WTC11 (cell line): ENCODE measurements around the gene TIMP2. TPM values are rescaled to one million over a fixed set of nuclear protein-coding genes. Genes with fewer than 3 reads are reported as not detected.

Experiments used
- ATAC-seq: fragments of 200-7000 bp; cut with Tn5 transposase; 2 replicates; pipeline ENCODE4 v1.10.0; 2021; ENCODE audit warnings: mild to moderate bottlenecking, moderate library complexity
- CTCF ChIA-PET: fragments of 300-600 bp; sonication (Branson Sonifier 250); formaldehyde crosslinking; loops from one replicate; lab custom pipeline; 2021; ENCODE audit warnings: antibody characterized with exemption; lab: Charles Lee
- POLR2A ChIA-PET: fragments of 350-600 bp; sonication (Branson Sonifier 250); formaldehyde crosslinking; loops from one replicate; lab custom pipeline; 2021; ENCODE audit warnings: antibody characterized with exemption; lab: Charles Lee
- DNase-seq: peaks from one replicate; pipeline ENCODE4 v3.0.0; 2021; ENCODE audit warnings: low spot score
- H3K27ac Mint-ChIP-seq: 2 replicates; pipeline ENCODE4 v1.8.0; 2021; ENCODE audit warnings: mixed read lengths
- H3K27me3 Mint-ChIP-seq: 2 replicates; pipeline ENCODE4 v1.8.0; 2021; ENCODE audit warnings: low read depth, mild to moderate bottlenecking, moderate library complexity, mixed read lengths
- H3K36me3 Mint-ChIP-seq: 2 replicates; pipeline ENCODE4 v1.8.0; 2021; ENCODE audit warnings: mixed read lengths
- H3K4me1 Mint-ChIP-seq: 2 replicates; pipeline ENCODE4 v1.8.0; 2022; ENCODE audit warnings: mixed read lengths
- H3K4me3 Mint-ChIP-seq: 2 replicates; pipeline ENCODE4 v1.8.0; 2021; ENCODE audit warnings: mild to moderate bottlenecking, moderate library complexity, mixed read lengths
- H3K9me3 Mint-ChIP-seq: 2 replicates; pipeline ENCODE4 v1.8.0; 2021; ENCODE audit warnings: mixed read lengths
- ATF1 ChIP-seq: sonication (generic); formaldehyde crosslinking; IDR thresholded peaks from 2 replicates; pipeline ENCODE4 v1.8.1; 2023; ENCODE audit warnings: mild to moderate bottlenecking, moderate library complexity, missing genetic modification reagents
- CTCF ChIP-seq: fragments of 200-600 bp; IDR thresholded peaks from 2 replicates; pipeline ENCODE4 v1.8.0; 2022; ENCODE audit warnings: antibody characterized with exemption
- FOXJ3 ChIP-seq: sonication (generic); formaldehyde crosslinking; IDR thresholded peaks from 2 replicates; pipeline ENCODE4 v1.9.0; 2021; ENCODE audit warnings: missing genetic modification reagents, mild to moderate bottlenecking, borderline replicate concordance
- FOXP1 ChIP-seq: sonication (generic); formaldehyde crosslinking; IDR thresholded peaks from 2 replicates; pipeline ENCODE4 v1.8.0; 2022; ENCODE audit warnings: missing genetic modification reagents, mild to moderate bottlenecking, moderate library complexity, borderline replicate concordance
- IRF1 ChIP-seq: sonication (generic); formaldehyde crosslinking; IDR thresholded peaks from 2 replicates; pipeline ENCODE4 v1.8.0; 2023; ENCODE audit warnings: missing genetic modification reagents
- RELA ChIP-seq: sonication (generic); formaldehyde crosslinking; IDR thresholded peaks from 2 replicates; pipeline ENCODE4 v1.8.1; 2022; ENCODE audit warnings: missing genetic modification reagents, mild to moderate bottlenecking, borderline replicate concordance
- TEAD4 ChIP-seq: sonication (generic); formaldehyde crosslinking; IDR thresholded peaks from 2 replicates; pipeline ENCODE4 v1.8.0; 2022; ENCODE audit warnings: mild to moderate bottlenecking, missing genetic modification reagents
- ZNF263 ChIP-seq: sonication (generic); formaldehyde crosslinking; IDR thresholded peaks from 2 replicates; pipeline ENCODE4 v1.8.1; 2022; ENCODE audit warnings: low read depth, mild to moderate bottlenecking, moderate library complexity, missing genetic modification reagents
- ZNF396 ChIP-seq: fragments of 250-450 bp; sonication (Bioruptor Pico); IDR thresholded peaks from 2 replicates; pipeline ENCODE4 v1.8.0; 2021; ENCODE audit warnings: mild to moderate bottlenecking, moderate library complexity, borderline replicate concordance
- ZNF416 ChIP-seq: fragments of 250-450 bp; sonication (Bioruptor Pico); IDR thresholded peaks from 2 replicates; pipeline ENCODE4 v1.9.0; 2021; ENCODE audit warnings: mild to moderate bottlenecking, inconsistent platforms
- total RNA-seq: library from RNA; stranded (reverse); gene quantifications from 3 replicates; pipeline ENCODE4 v1.2.3, GENCODE V29; 2021
- TF ChIP-seq, protein P1 (sequence below): sonication (generic); formaldehyde crosslinking; IDR thresholded peaks from 2 replicates; pipeline ENCODE4 v1.8.1; 2023; ENCODE audit warnings: mild to moderate bottlenecking, missing genetic modification reagents
- TF ChIP-seq, protein P2 (sequence below): sonication (generic); formaldehyde crosslinking; IDR thresholded peaks from 2 replicates; pipeline ENCODE4 v1.8.1; 2022; ENCODE audit warnings: low read depth, missing genetic modification reagents, borderline replicate concordance
- TF ChIP-seq, protein P3 (sequence below): sonication (generic); formaldehyde crosslinking; IDR thresholded peaks from 2 replicates; pipeline ENCODE4 v1.8.1; 2022; ENCODE audit warnings: missing genetic modification reagents, borderline replicate concordance
- TF ChIP-seq, protein P4 (sequence below): sonication (generic); formaldehyde crosslinking; IDR thresholded peaks from 2 replicates; pipeline ENCODE4 v1.8.0; 2022; ENCODE audit warnings: mild to moderate bottlenecking, missing genetic modification reagents
- TF ChIP-seq, protein P5 (sequence below): fragments of 250-450 bp; sonication (Bioruptor Pico); IDR thresholded peaks from 2 replicates; pipeline ENCODE4 v1.9.0; 2021; ENCODE audit warnings: mild to moderate bottlenecking

Gene TIMP2
- total RNA-seq, 1 experiment from 2014 or later = 37.1 TPM

DNA sequence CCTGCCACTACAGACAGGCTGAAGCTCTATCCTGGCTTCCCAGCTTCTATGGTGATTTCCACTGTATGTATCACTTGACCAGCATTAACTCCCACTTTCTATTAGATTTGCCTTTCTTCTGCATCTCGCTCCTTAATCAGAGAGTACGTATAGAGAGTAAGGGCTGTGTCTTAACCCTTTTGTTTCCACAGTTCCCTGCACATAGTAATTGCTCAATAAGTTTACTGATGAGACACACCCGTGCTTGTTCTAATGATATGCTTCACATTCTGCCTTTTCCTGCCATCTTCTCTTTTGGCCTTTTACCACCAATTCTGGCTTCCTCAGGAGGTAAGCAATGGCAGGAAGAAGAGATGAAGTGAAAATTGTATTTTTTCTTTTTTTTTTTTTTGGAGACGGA, 64.0 kb downstream of the TIMP2 start:
- no peak overlapping the region for H3K4me3 Mint-ChIP-seq
- no peaks in the 10 kb centered on the region for H3K4me1 Mint-ChIP-seq
- H3K27me3 Mint-ChIP-seq = no peaks in the 10 kb centered on the region
- no peak overlapping the region for H3K27ac Mint-ChIP-seq
- no peak for DNase-seq
- ChIA-PET CTCF (interaction anchor here (0.6 to 1.2 kb wide), 2 partner anchors 9 to 450 kb away, joined by 4 to 5 read pairs; no protein-coding TSS in a partner anchor), POLR2A (no interaction called here)
- ATAC-seq = no peak
- H3K36me3 Mint-ChIP-seq = peaks cover 4% of the 10 kb centered on the region; the same call in 1 of the 2 replicates
- H3K9me3 Mint-ChIP-seq = no peaks in the 10 kb centered on the region
- TF ChIP-seq, protein P1, sequence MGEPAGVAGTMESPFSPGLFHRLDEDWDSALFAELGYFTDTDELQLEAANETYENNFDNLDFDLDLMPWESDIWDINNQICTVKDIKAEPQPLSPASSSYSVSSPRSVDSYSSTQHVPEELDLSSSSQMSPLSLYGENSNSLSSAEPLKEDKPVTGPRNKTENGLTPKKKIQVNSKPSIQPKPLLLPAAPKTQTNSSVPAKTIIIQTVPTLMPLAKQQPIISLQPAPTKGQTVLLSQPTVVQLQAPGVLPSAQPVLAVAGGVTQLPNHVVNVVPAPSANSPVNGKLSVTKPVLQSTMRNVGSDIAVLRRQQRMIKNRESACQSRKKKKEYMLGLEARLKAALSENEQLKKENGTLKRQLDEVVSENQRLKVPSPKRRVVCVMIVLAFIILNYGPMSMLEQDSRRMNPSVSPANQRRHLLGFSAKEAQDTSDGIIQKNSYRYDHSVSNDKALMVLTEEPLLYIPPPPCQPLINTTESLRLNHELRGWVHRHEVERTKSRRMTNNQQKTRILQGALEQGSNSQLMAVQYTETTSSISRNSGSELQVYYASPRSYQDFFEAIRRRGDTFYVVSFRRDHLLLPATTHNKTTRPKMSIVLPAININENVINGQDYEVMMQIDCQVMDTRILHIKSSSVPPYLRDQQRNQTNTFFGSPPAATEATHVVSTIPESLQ = no peak
- TF ChIP-seq IRF1 (CRISPR knock-in tag) (no peak), FOXP1 (no peak), CTCF (no peak)
- TF ChIP-seq, protein P2, sequence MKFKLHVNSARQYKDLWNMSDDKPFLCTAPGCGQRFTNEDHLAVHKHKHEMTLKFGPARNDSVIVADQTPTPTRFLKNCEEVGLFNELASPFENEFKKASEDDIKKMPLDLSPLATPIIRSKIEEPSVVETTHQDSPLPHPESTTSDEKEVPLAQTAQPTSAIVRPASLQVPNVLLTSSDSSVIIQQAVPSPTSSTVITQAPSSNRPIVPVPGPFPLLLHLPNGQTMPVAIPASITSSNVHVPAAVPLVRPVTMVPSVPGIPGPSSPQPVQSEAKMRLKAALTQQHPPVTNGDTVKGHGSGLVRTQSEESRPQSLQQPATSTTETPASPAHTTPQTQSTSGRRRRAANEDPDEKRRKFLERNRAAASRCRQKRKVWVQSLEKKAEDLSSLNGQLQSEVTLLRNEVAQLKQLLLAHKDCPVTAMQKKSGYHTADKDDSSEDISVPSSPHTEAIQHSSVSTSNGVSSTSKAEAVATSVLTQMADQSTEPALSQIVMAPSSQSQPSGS = no peak

GRCh38 chr17:78859051-78859450, 66.1 kb downstream of the TIMP2 start:
- ATAC-seq (no peak), DNase-seq (no peak)
- no peaks in the 10 kb centered on the region for H3K4me1 Mint-ChIP-seq
- ChIA-PET CTCF (interaction anchor here (0.9 kb wide), 1 partner anchor 15 kb away, joined by 3 read pairs; no protein-coding TSS in a partner anchor), POLR2A (no interaction called here)
- H3K36me3 Mint-ChIP-seq = peaks cover 4% of the 10 kb centered on the region; the same call in 1 of the 2 replicates
- H3K27ac Mint-ChIP-seq = no peak overlapping the region
- H3K4me3 Mint-ChIP-seq = no peak overlapping the region
- H3K9me3 Mint-ChIP-seq = no peaks in the 10 kb centered on the region
- no peaks in the 10 kb centered on the region for H3K27me3 Mint-ChIP-seq
- TF ChIP-seq ZNF396 (CRISPR knock-in tag) (no peak), RELA (CRISPR knock-in tag) (no peak), ATF1 (CRISPR knock-in tag) (no peak), TEAD4 (CRISPR knock-in tag) (no peak), ZNF263 (CRISPR knock-in tag) (no peak)
- TF ChIP-seq, protein P3, sequence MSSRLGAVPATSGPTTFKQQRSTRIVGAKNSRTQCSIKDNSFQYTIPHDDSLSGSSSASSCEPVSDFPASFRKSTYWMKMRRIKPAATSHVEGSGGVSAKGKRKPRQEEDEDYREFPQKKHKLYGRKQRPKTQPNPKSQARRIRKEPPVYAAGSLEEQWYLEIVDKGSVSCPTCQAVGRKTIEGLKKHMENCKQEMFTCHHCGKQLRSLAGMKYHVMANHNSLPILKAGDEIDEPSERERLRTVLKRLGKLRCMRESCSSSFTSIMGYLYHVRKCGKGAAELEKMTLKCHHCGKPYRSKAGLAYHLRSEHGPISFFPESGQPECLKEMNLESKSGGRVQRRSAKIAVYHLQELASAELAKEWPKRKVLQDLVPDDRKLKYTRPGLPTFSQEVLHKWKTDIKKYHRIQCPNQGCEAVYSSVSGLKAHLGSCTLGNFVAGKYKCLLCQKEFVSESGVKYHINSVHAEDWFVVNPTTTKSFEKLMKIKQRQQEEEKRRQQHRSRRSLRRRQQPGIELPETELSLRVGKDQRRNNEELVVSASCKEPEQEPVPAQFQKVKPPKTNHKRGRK (CRISPR knock-in tag) = no peak
- TF ChIP-seq, protein P4, sequence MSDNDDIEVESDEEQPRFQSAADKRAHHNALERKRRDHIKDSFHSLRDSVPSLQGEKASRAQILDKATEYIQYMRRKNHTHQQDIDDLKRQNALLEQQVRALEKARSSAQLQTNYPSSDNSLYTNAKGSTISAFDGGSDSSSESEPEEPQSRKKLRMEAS = no peak
- TF ChIP-seq, protein P5, sequence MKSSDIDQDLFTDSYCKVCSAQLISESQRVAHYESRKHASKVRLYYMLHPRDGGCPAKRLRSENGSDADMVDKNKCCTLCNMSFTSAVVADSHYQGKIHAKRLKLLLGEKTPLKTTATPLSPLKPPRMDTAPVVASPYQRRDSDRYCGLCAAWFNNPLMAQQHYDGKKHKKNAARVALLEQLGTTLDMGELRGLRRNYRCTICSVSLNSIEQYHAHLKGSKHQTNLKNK = no peak

GRCh38 chr17:78857266-78857665, 67.9 kb downstream of the TIMP2 start:
- TF ChIP-seq ZNF416 (no peak), FOXJ3 (CRISPR knock-in tag) (no peak)
- no peak for DNase-seq
- Mint-ChIP-seq H3K36me3 (no peaks in the 10 kb centered on the region; the same call in 1 of the 2 replicates), H3K4me3 (no peak overlapping the region), H3K27ac (no peak overlapping the region), H3K9me3 (no peaks in the 10 kb centered on the region), H3K4me1 (peaks cover 2% of the 10 kb centered on the region; the same call in 1 of the 2 replicates), H3K27me3 (no peaks in the 10 kb centered on the region)
- ATAC-seq = no peak
- ChIA-PET CTCF (interaction anchor here (2.7 kb wide), 1 partner anchor 9 kb away, joined by 9 read pairs; no protein-coding TSS in a partner anchor), POLR2A (no interaction called here)
